HepG2 (cell line): Measurements from ENCODE around the gene SEMA3B. TPM values are rescaled to one million over a fixed set of nuclear protein-coding genes. Genes with fewer than 3 reads are reported as not detected.

ENCODE experiments used
- CAMTA2 ChIP-seq: sonication (generic); formaldehyde crosslinking; IDR thresholded peaks from 2 replicates; pipeline ENCODE4 v1.4.0; 2020; ENCODE audit warnings: mild to moderate bottlenecking, missing genetic modification reagents, borderline replicate concordance
- DZIP1 ChIP-seq: sonication (generic); formaldehyde crosslinking; IDR thresholded peaks from 2 replicates; pipeline ENCODE4 v1.5.0; 2020; ENCODE audit warnings: mild to moderate bottlenecking, missing genetic modification reagents
- EZH2 ChIP-seq: conservative IDR thresholded peaks from 2 replicates; pipeline ENCODE4 v1.6.1; 2012; ENCODE audit warnings: mild to moderate bottlenecking, low read depth, low read length, moderate library complexity
- FOXA3 ChIP-seq: IDR thresholded peaks from 2 replicates; pipeline ENCODE4 v1.6.1; 2016; ENCODE audit warnings: missing genetic modification reagents, missing compliant biosample characterization
- HOXA5 ChIP-seq: sonication (generic); formaldehyde crosslinking; IDR thresholded peaks from 2 replicates; pipeline ENCODE4 v1.4.0; 2020; ENCODE audit warnings: missing genetic modification reagents
- JUN ChIP-seq: sonication (generic); formaldehyde crosslinking; IDR thresholded peaks from 2 replicates; pipeline ENCODE4 v1.4.0; 2020; ENCODE audit warnings: mild to moderate bottlenecking, missing genetic modification reagents
- KDM5A ChIP-seq: fragments of 200-600 bp; sonication (generic); IDR thresholded peaks from 2 replicates; pipeline ENCODE4 v1.7.0; 2018; ENCODE audit warnings: antibody characterized with exemption, mild to moderate bottlenecking, low read length, borderline replicate concordance
- MIXL1 ChIP-seq: IDR thresholded peaks from 2 replicates; pipeline ENCODE4 v1.6.1; 2016
- PCBP1 ChIP-seq: fragments of 200-400 bp; formaldehyde crosslinking; IDR thresholded peaks from 2 replicates; pipeline ENCODE4 v1.6.1; 2017; ENCODE audit warnings: mild to moderate bottlenecking, low read depth, low read length, borderline replicate concordance
- SP140L ChIP-seq: sonication (generic); formaldehyde crosslinking; IDR thresholded peaks from 2 replicates; pipeline ENCODE4 v1.4.0; 2020; ENCODE audit warnings: missing genetic modification reagents, borderline replicate concordance
- SYNCRIP ChIP-seq: fragments of 200-400 bp; formaldehyde crosslinking; IDR thresholded peaks from 2 replicates; pipeline ENCODE4 v1.6.1; 2018; ENCODE audit warnings: mild to moderate bottlenecking, low read depth, low read length; ENCODE audit not compliant: insufficient read depth
- TIGD3 ChIP-seq: sonication (generic); formaldehyde crosslinking; IDR thresholded peaks from 2 replicates; pipeline ENCODE4 v1.5.1; 2020; ENCODE audit warnings: mild to moderate bottlenecking, missing genetic modification reagents, borderline replicate concordance
- YEATS2 ChIP-seq: sonication (generic); formaldehyde crosslinking; IDR thresholded peaks from 2 replicates; pipeline ENCODE4 v1.4.0; 2020; ENCODE audit warnings: missing genetic modification reagents, borderline replicate concordance
- ZBTB20 ChIP-seq: sonication (generic); formaldehyde crosslinking; IDR thresholded peaks from 2 replicates; pipeline ENCODE4 v1.8.1; 2023; ENCODE audit warnings: missing genetic modification reagents, low read depth, mild to moderate bottlenecking, borderline replicate concordance
- ZBTB25 ChIP-seq: IDR thresholded peaks from 2 replicates; pipeline ENCODE4 v1.6.1; 2018; ENCODE audit warnings: missing genetic modification reagents
- ZNF18 ChIP-seq: sonication (generic); formaldehyde crosslinking; IDR thresholded peaks from 2 replicates; pipeline ENCODE4 v1.8.0; 2022; ENCODE audit warnings: mild to moderate bottlenecking, missing genetic modification reagents; ENCODE audit not compliant: insufficient replicate concordance
- ZNF33A ChIP-seq: sonication (generic); formaldehyde crosslinking; IDR thresholded peaks from 2 replicates; pipeline ENCODE4 v1.5.1; 2020; ENCODE audit warnings: missing genetic modification reagents, mild to moderate bottlenecking, moderate library complexity, borderline replicate concordance
- ZNF546 ChIP-seq: sonication (generic); formaldehyde crosslinking; conservative IDR thresholded peaks from 2 replicates; pipeline ENCODE4 v1.8.1; 2023; ENCODE audit warnings: mild to moderate bottlenecking, missing genetic modification reagents
- ZNF770 ChIP-seq: sonication (generic); formaldehyde crosslinking; IDR thresholded peaks from 2 replicates; pipeline ENCODE4 v1.5.0; 2020; ENCODE audit warnings: mild to moderate bottlenecking, missing genetic modification reagents
- ZNF841 ChIP-seq: sonication (generic); formaldehyde crosslinking; IDR thresholded peaks from 2 replicates; pipeline ENCODE4 v1.8.1; 2023; ENCODE audit warnings: missing genetic modification reagents, borderline replicate concordance
- polyA plus RNA-seq, 8 experiments: library from polyadenylated mRNA; depleted of rRNA in 3 of 8; stranded (reverse) in 7 of 8; unstranded in 1 of 8; fragments of >200 nt; fragmentation: Illumina TruSeq in 4 of 8; extraction: Trizol in 4 of 8; gene quantifications; 2 replicates each; pipeline versions ENCODE4 v1.2.1 to v1.2.3, GENCODE V29; 2011 to 2016; ENCODE audit warnings: low read depth in 4 of 8, missing spikeins in 1 of 8, mixed read lengths in 1 of 8; ENCODE audit not compliant: insufficient read depth in 1 of 8
- total RNA-seq, 5 experiments: library from RNA; depleted of rRNA; stranded (reverse); fragments of >200 nt; fragmentation: Illumina TruSeq; extraction: Trizol; gene quantifications; 2 replicates each; pipeline ENCODE4 v1.2.3, GENCODE V29; 2016; ENCODE audit warnings: low read depth in 1 of 5

SEMA3B gene
- total and polyA plus RNA-seq, 2 of the 13 experiments (the other 11 are each of a cell fraction or from before 2014, with no cell fraction given) = 93.2 to 158 TPM

GRCh38 chr3:50320853-50321335 lies 51.9 kb downstream of the SEMA3B start (continued):
- 0 out of 2 replicates have a peak, but pooled peaks have one; percentile 56 for TF ChIP-seq ZNF546 (CRISPR knock-in tag)
- no peak for TF ChIP-seq ZNF18
- TF ChIP-seq MIXL1 (CRISPR knock-in tag) = no peak
- no peak for TF ChIP-seq ZNF33A (CRISPR knock-in tag)
- TF ChIP-seq TIGD3 (CRISPR knock-in tag) = no peak
- TF ChIP-seq PCBP1 = no peak
- no peak for TF ChIP-seq CAMTA2 (CRISPR knock-in tag)
- TF ChIP-seq JUN (CRISPR knock-in tag) = no peak
- 0 out of 2 replicates have a peak, but pooled peaks have one; percentile 74 for TF ChIP-seq KDM5A
- TF ChIP-seq ZNF841 (CRISPR knock-in tag) = no peak
- no peak for TF ChIP-seq ZNF770 (CRISPR knock-in tag)
- no peak for TF ChIP-seq FOXA3 (CRISPR knock-in tag)
- no peak for TF ChIP-seq SYNCRIP
- TF ChIP-seq SP140L (CRISPR knock-in tag) = no peak
- no peak for TF ChIP-seq ZBTB25 (CRISPR knock-in tag)
- TF ChIP-seq DZIP1 (CRISPR knock-in tag) = no peak
- 0 out of 2 replicates have a peak, but pooled peaks have one; percentile 7 for TF ChIP-seq HOXA5 (CRISPR knock-in tag)
- no peak for TF ChIP-seq YEATS2 (CRISPR knock-in tag)
- no peak for TF ChIP-seq ZBTB20 (CRISPR knock-in tag)
- TF ChIP-seq EZH2 = no peak
